Erythroblast (primary cell): ENCODE measurements around the gene CD81.
"Not testable (repeated sequence)": the region's sequence is repeated elsewhere in the genome, so short reads cannot be mapped to it uniquely, and the experiment has no call there.

ENCODE experiments used
- DNase-seq, 2 experiments: peaks; one replicate each; lab custom pipeline; 2025; lab: John Stamatoyannopoulos, UW
- GATA1 ChIP-seq: IDR thresholded peaks from 2 replicates; pipeline ENCODE4 v1.6.1; 2011; ENCODE audit warnings: low read depth, mild to moderate bottlenecking, control low read depth, low read length, moderate library complexity
- POLR2A ChIP-seq: IDR thresholded peaks from 2 replicates; pipeline ENCODE4 v1.6.1; 2011; ENCODE audit warnings: mild to moderate bottlenecking, low read length

The CD81 gene

GRCh38 chr11:2376751-2377451, at the start of gene CD81:
TSS of gene CD81 (plus strand) at chr11:2377310. CDS start at chr11:2377550, 240 bp downstream.
- TF ChIP-seq POLR2A = no peak
- no peak for TF ChIP-seq GATA1
- peak; percentile 51 to 68 for DNase-seq

- TF ChIP-seq GATA1 (no peak), POLR2A (no peak)
- no peak for DNase-seq
Measured at GRCh38 chr11:2328021-2328420, 49.1 kb upstream of the CD81 start.

GRCh38 chr11:2328656-2329354, 48.3 kb upstream of the CD81 start:
- no peak for DNase-seq
- no peak for TF ChIP-seq POLR2A

GRCh38 chr11:2329551-2329950, 47.6 kb upstream of the CD81 start:
- TF ChIP-seq GATA1 = no peak
- TF ChIP-seq POLR2A = no peak
- DNase-seq = no peak

GRCh38 chr11:2330696-2331095, 46.4 kb upstream of the CD81 start:
- DNase-seq = no peak

GRCh38 chr11:2331404-2331803, 45.7 kb upstream of the CD81 start:
- TF ChIP-seq GATA1 (no peak), POLR2A (no peak)
- DNase-seq = no peak

More at GRCh38 chr11:2330696-2331095, 46.4 kb upstream of the CD81 start:
- TF ChIP-seq POLR2A (no peak), GATA1 (no peak)

- DNase-seq = not testable (repeated sequence)
Measured at GRCh38 chr11:2332569-2332968, 44.5 kb upstream of the CD81 start.

- not testable (repeated sequence) for DNase-seq
Measured at GRCh38 chr11:2333486-2334205, 43.5 kb upstream of the CD81 start.

- DNase-seq = not testable (repeated sequence)
Measured at GRCh38 chr11:2335286-2335685, 41.8 kb upstream of the CD81 start.

GRCh38 chr11:2338760-2339159, 38.4 kb upstream of the CD81 start:
- not testable (repeated sequence) for DNase-seq

GRCh38 chr11:2342557-2342956, 34.6 kb upstream of the CD81 start:
- no peak for TF ChIP-seq POLR2A
- TF ChIP-seq GATA1 = no peak
- no peak for DNase-seq

- no peak for DNase-seq
- TF ChIP-seq GATA1 (no peak), POLR2A (no peak)
Measured at GRCh38 chr11:2342981-2343380, 34.1 kb upstream of the CD81 start.

- DNase-seq = no peak
- TF ChIP-seq GATA1 (no peak), POLR2A (no peak)
Measured at GRCh38 chr11:2343502-2343901, 33.6 kb upstream of the CD81 start.

GRCh38 chr11:2345050-2345449, 32.1 kb upstream of the CD81 start:
- TF ChIP-seq GATA1 = no peak
- TF ChIP-seq POLR2A = no peak
- DNase-seq = no peak

GRCh38 chr11:2346014-2346413, 31.1 kb upstream of the CD81 start:
- no peak for TF ChIP-seq POLR2A
- no peak for TF ChIP-seq GATA1
- DNase-seq = no peak
